Measurements from ENCODE around the gene MTPN. TPM values are rescaled to one million over a fixed set of nuclear protein-coding genes. Genes with fewer than 3 reads are reported as not detected.

Gene MTPN
- total and polyA plus RNA-seq, 8 donors: 106 to 130 (median 122) TPM

- ATAC-seq: no peak
- no peak overlapping the region for H3K4me3 ChIP-seq
- H3K36me3 ChIP-seq: no peaks in the 10 kb centered on the region
- no peak for DNase-seq
- intact Hi-C loops (cut with DNase I): no loop called here
- no peaks in the 10 kb centered on the region for H3K27me3 ChIP-seq
- no peak overlapping the region for H3K27ac ChIP-seq
- peaks cover 0 to 2% of the 10 kb centered on the region in 2 donors for H3K9me3 ChIP-seq
- TF ChIP-seq CTCF (IDR thresholded peaks at IDR 0.05): no peak
- no peaks in the 10 kb centered on the region for H3K4me1 ChIP-seq
These were observed 98.9 kb downstream of the MTPN start for GRCh38 chr7:135878284-135878683.

- intact Hi-C loops (cut with DNase I): no loop called here
- H3K9me3 ChIP-seq: peaks cover 0 to 2% of the 10 kb centered on the region in 2 donors
- no peak overlapping the region for H3K4me3 ChIP-seq
- no peaks in the 10 kb centered on the region for H3K27me3 ChIP-seq
- no peak for TF ChIP-seq CTCF (IDR thresholded peaks at IDR 0.05)
- H3K36me3 ChIP-seq: no peaks in the 10 kb centered on the region
- no peaks in the 10 kb centered on the region for H3K4me1 ChIP-seq
- DNase-seq (no peak), ATAC-seq (peak; percentile 57)
- no peak overlapping the region for H3K27ac ChIP-seq
These were observed 99.4 kb downstream of the MTPN start for GRCh38 chr7:135877805-135878204.

Other genes starting within 250 kb of the MTPN start
- not detected for gene SLC13A4, start 249.2 kb downstream of the MTPN start, total RNA-seq
- 1 to 10 TPM; 3.5 to 7.7 (median 5.4) TPM for gene SLC13A4, start 249.2 kb downstream of the MTPN start, polyA plus RNA-seq (ENCODE audit: insufficient read length in 6 of 6)
- 1 to 10 TPM; 2.7 to 6.8 TPM for gene FAM180A, start 228.5 kb downstream of the MTPN start, total RNA-seq
- gene FAM180A, start 228.5 kb downstream of the MTPN start, polyA plus RNA-seq (ENCODE audit: insufficient read length in 6 of 6): under 1 TPM in 4 of 6 donors, not detected in 2; 0.11 to 0.24 (median 0.23) TPM